K562 (cell line): ENCODE data around the gene KLHL12. TPM values are rescaled to one million over a fixed set of nuclear protein-coding genes. Genes with fewer than 3 reads are reported as not detected.

Experiments used
- ATAC-seq: fragments of 200-7000 bp; cut with Tn5 transposase; 3 replicates; pipeline ENCODE4 v1.9.1; 2020; ENCODE audit warnings: moderate library complexity
- BruUV-seq: library from RNA; stranded (reverse); fragments of 400-500 nt; replicated peaks from 2 replicates; lab custom pipeline; 2021; lab: Mats Ljungman, UMichigan
- CTCF ChIA-PET: fragments of 300-600 bp; formaldehyde crosslinking; extraction: SDS; loops from one replicate; lab custom pipeline; 2021; ENCODE audit warnings: low intra/inter-chr PET ratio; lab: Yijun Ruan, JAX
- POLR2A ChIA-PET: fragments of 300-600, 350-650 bp; sonication (Branson Sonifier 250); formaldehyde crosslinking; extraction: SDS; loops from one replicate; lab custom pipeline; 2021; ENCODE audit warnings: antibody characterized with exemption, inconsistent platforms; lab: Yijun Ruan, JAX
- DNase-seq, 4 experiments: peaks; one replicate each; pipeline versions ENCODE4 v3.0.0 to v3.0.0-alpha.2; 2011 to 2018; ENCODE audit warnings: low spot score in 3 of 4, mixed read lengths in 3 of 4; ENCODE audit errors: extremely low read depth in 1 of 4
- FAIRE-seq: peaks from 2 replicates; lab custom pipeline; 2011; peaks lifted over from hg19 to GRCh38; lab: Jason Lieb, UNC
- H2AFZ ChIP-seq: 2 replicates; pipeline ENCODE4 v1.6.0; 2011; ENCODE audit warnings: low read depth, low read length, control low read depth, inconsistent platforms
- H3K27ac ChIP-seq: fragments of 200-600 bp; 3 replicates; pipeline ENCODE4 v1.8.0; 2011; ENCODE audit warnings: low read depth, mild to moderate bottlenecking, control low read depth, inconsistent platforms, low read length, moderate library complexity, mixed read lengths; ENCODE audit errors: extremely low read depth
- H3K27me3 ChIP-seq, 2 experiments: fragments of 300-600 bp in 1 of 2; 2 replicates in 1 of 2; 3 replicates in 1 of 2; pipeline versions ENCODE4 v1.6.0 to v1.8.0; 2011; ENCODE audit warnings: inconsistent platforms in 2 of 2, low read length in 2 of 2, mild to moderate bottlenecking in 1 of 2, mixed read lengths in 1 of 2, moderate library complexity in 1 of 2; ENCODE audit not compliant: control insufficient read depth in 2 of 2, insufficient read depth in 2 of 2
- H3K36me3 ChIP-seq: fragments of 300-600 bp; 3 replicates; pipeline ENCODE4 v1.8.0; 2011; ENCODE audit warnings: mild to moderate bottlenecking, low read length, inconsistent platforms; ENCODE audit not compliant: control insufficient read depth, insufficient read depth
- H3K4me1 ChIP-seq, 2 experiments: fragments of 200-600 bp in 1 of 2; replicated peaks in 1 of 2; 2 replicates in 1 of 2; 3 replicates in 1 of 2; pipeline versions ENCODE4 v1.5.1 to v1.8.0; 2011; ENCODE audit warnings: inconsistent platforms in 2 of 2, low read length in 2 of 2, mild to moderate bottlenecking in 1 of 2, mixed read lengths in 1 of 2, moderate library complexity in 1 of 2; ENCODE audit not compliant: control insufficient read depth in 2 of 2, insufficient read depth in 2 of 2
- H3K4me2 ChIP-seq: 2 replicates; pipeline ENCODE4 v1.6.1; 2011; ENCODE audit warnings: low read length, control low read depth, inconsistent platforms, mixed read lengths; ENCODE audit not compliant: insufficient read depth
- H3K4me3 ChIP-seq: fragments of 200-600 bp; sonication (generic), shearing (Covaris generic); 2 replicates; pipeline ENCODE4 v1.5.1; 2016; ENCODE audit warnings: control low read depth, inconsistent platforms
- H3K79me2 ChIP-seq: fragments of 200-600 bp; 3 replicates; pipeline ENCODE4 v1.8.0; 2011; ENCODE audit warnings: low read length, inconsistent platforms; ENCODE audit not compliant: control insufficient read depth, insufficient read depth
- H3K9ac ChIP-seq, 2 experiments: 2 replicates each; pipeline versions ENCODE4 v1.6.0 to v1.6.1; 2011; ENCODE audit warnings: low read depth in 2 of 2, low read length in 2 of 2, control low read depth in 1 of 2, inconsistent platforms in 1 of 2, mild to moderate bottlenecking in 1 of 2, mixed read lengths in 1 of 2; ENCODE audit not compliant: insufficient read depth in 1 of 2
- H3K9me1 ChIP-seq: one replicate; pipeline ENCODE4 v1.6.0; 2011; ENCODE audit warnings: inconsistent platforms, mild to moderate bottlenecking, low read length, moderate library complexity; ENCODE audit not compliant: control insufficient read depth, insufficient read depth
- H3K9me3 ChIP-seq: replicated peaks from 2 replicates; pipeline ENCODE4 v1.5.1; 2011; ENCODE audit warnings: low read depth, low read length, inconsistent platforms; ENCODE audit not compliant: control insufficient read depth, insufficient read depth
- H4K20me1 ChIP-seq: replicated peaks from 2 replicates; pipeline ENCODE4 v1.6.1; 2011; ENCODE audit warnings: low read length, inconsistent platforms, mixed read lengths; ENCODE audit not compliant: control insufficient read depth, insufficient read depth
- ARID4B ChIP-seq: sonication (generic); formaldehyde crosslinking; IDR thresholded peaks from 2 replicates; pipeline ENCODE4 v1.8.0; 2022; ENCODE audit warnings: mild to moderate bottlenecking, missing genetic modification reagents
- HDGF ChIP-seq: fragments of 450-650 bp; IDR thresholded peaks from 2 replicates; pipeline ENCODE4 v1.6.1; 2016
- KDM1A ChIP-seq, 2 experiments: fragments of 450-650 bp; IDR thresholded peaks; 2 replicates each; pipeline ENCODE4 v1.6.1; 2016; ENCODE audit warnings: mild to moderate bottlenecking in 2 of 2
- MIER1 ChIP-seq: fragments of 450-650 bp; IDR thresholded peaks from 2 replicates; pipeline ENCODE4 v1.6.1; 2016; ENCODE audit warnings: antibody characterized with exemption, mild to moderate bottlenecking, low read depth
- MITF ChIP-seq: IDR thresholded peaks from 2 replicates; pipeline ENCODE4 v1.6.1; 2014; ENCODE audit warnings: antibody characterized with exemption
- MXI1 ChIP-seq: IDR thresholded peaks from 2 replicates; pipeline ENCODE4 v1.6.1; 2011; ENCODE audit warnings: low read depth, mild to moderate bottlenecking, improper control_type of control experiment, low read length
- PML ChIP-seq: IDR thresholded peaks from 2 replicates; pipeline ENCODE4 v1.6.1; 2012; ENCODE audit warnings: low read length, inconsistent platforms
- SMARCE1 ChIP-seq: fragments of 450-650 bp; IDR thresholded peaks from 2 replicates; pipeline ENCODE4 v1.7.1; 2016; ENCODE audit warnings: mild to moderate bottlenecking
- SRF ChIP-seq, 2 experiments: fragments of 250-450, 450-650 bp in 1 of 2; sonication (Bioruptor Pico) in 1 of 2; sonication (generic) in 1 of 2; formaldehyde crosslinking; IDR thresholded peaks; 2 replicates each; pipeline versions ENCODE4 v1.5.0 to v1.5.1; 2020 to 2022; ENCODE audit warnings: mild to moderate bottlenecking in 1 of 2, missing genetic modification reagents in 1 of 2
- TCF3 ChIP-seq: sonication (generic); formaldehyde crosslinking; IDR thresholded peaks from 2 replicates; pipeline ENCODE4 v1.4.0; 2020; ENCODE audit warnings: mild to moderate bottlenecking, missing genetic modification reagents
- WGBS: fragments of 100-300 bp; shearing (Covaris generic); methylation state at CpG from one replicate; pipeline ENCODE4 v1.1.6; 2016; ENCODE audit warnings: low coverage, mixed read lengths; ENCODE audit not compliant: insufficient coverage; ENCODE audit errors: missing lambda C conversion rate; 5-methylcytosine and 5-hydroxymethylcytosine counted together
- in situ Hi-C: fragments of 300-500 bp; cut with MboI; formaldehyde crosslinking; loops from 4 replicates; pipeline ENCODE4 v1.15.0; 2018; ENCODE audit warnings: inconsistent platforms, mixed read lengths
- intact Hi-C: fragments of 100-400 bp; cut with micrococcal nuclease; formaldehyde crosslinking; loops from 2 replicates; pipeline ENCODE4 v1.14.2; 2022
- polyA plus RNA-seq, 8 experiments: library from polyadenylated mRNA; depleted of rRNA in 4 of 8; stranded (reverse) in 5 of 8; unstranded in 3 of 8; fragments of >200 nt; fragmentation: Nextera tagmentation in 2 of 8; fragmentation: Illumina TruSeq in 1 of 8; extraction: Ambion mirVana in 2 of 8; extraction: Trizol in 1 of 8; gene quantifications; 2 replicates each; pipeline versions ENCODE4 v1.2.1 to v1.2.3, GENCODE V29; 2011 to 2014; ENCODE audit warnings: inconsistent platforms in 1 of 8, missing spikeins in 1 of 8
- total RNA-seq, 7 experiments: library from RNA; depleted of rRNA in 6 of 7; stranded (reverse); fragments of >200 nt in 6 of 7; fragmentation: Illumina TruSeq in 2 of 7; extraction: Trizol in 2 of 7; gene quantifications; 2 replicates each; pipeline versions ENCODE4 v1.2.1 to v1.2.3, GENCODE V29; 2011 to 2021; ENCODE audit warnings: low replicate concordance in 1 of 7
- TF ChIP-seq, protein P1 (sequence below): fragments of 450-650 bp; IDR thresholded peaks from 2 replicates; pipeline ENCODE4 v1.6.1; 2018; ENCODE audit not compliant: partially characterized antibody

The KLHL12 gene
- total and polyA plus RNA-seq, 9 of the 15 experiments (the other 6 are each of a cell fraction or from before 2014, with no cell fraction given) = 23.1 to 85.1 (median 35.0) TPM

DNA sequence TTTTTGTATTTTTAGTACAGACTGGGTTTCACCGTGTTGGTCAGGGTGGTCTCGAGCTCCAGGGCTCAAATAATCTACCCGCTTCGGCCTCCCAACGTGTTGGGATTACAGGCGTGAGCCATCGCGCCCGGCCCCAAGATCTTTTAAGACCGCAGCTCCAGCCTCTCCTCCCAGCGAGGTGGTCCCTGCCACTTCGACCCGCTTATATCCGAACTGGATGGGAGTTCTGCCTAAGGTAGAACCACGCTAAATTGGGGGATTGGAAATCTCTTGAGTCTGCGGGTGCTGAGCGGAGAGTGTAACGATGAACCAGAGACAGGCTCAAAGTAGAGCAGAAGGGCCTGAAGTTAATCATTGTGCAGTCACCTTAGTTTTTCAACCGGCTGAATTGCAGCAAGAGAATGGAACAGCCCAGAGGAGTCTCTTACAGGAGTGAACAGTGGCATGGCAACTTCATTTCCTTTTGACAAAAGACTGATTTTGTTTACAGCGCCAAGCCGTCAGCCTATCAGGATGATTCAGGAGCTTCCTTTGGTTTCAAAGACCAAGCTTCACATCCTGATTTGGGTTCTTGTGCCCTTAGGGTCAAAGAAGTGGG lies 40.7 kb upstream of the KLHL12 start:
- in situ Hi-C loops = no loop called here
- H3K4me3 ChIP-seq = peak overlapping the region; percentile 98
- FAIRE-seq = no peak
- CTCF ChIA-PET = no interaction called here
- peaks cover 31% of the 10 kb centered on the region for H3K36me3 ChIP-seq
- peaks cover 20 to 24% of the 10 kb centered on the region in 2 experiments for H3K4me1 ChIP-seq
- peaks cover 11% of the 10 kb centered on the region; the same call in 2 of the 3 replicates for H3K79me2 ChIP-seq
- H3K4me2 ChIP-seq = peak overlapping the region; percentile 92
- ATAC-seq = peak; percentile 34
- no peaks in the 10 kb centered on the region for H3K9me1 ChIP-seq
- BruUV-seq = TSS peak; percentile 81
- intact Hi-C loops = no loop called here
- H3K27ac ChIP-seq = peak overlapping the region; percentile 59
- peak in 3 of 4 experiments; percentile 25 to 49 (median 37) for DNase-seq
- H3K27me3 ChIP-seq = no peaks in the 10 kb centered on the region
- POLR2A ChIA-PET = interaction anchor here (0.6 to 1.4 kb wide), 12 partner anchors 8 to 793 kb away, joined by 3 to 13 read pairs (median 4); partner anchors contain the start of genes RABIF and TMEM183A
- H3K9me3 ChIP-seq = no peaks in the 10 kb centered on the region
- H4K20me1 ChIP-seq = no peaks in the 10 kb centered on the region
- 6% methylated on average over 21 of the region's 21 CpGs for WGBS
- peak overlapping the region; percentile 63 to 88 for H3K9ac ChIP-seq
- peak overlapping the region; percentile 98 for H2AFZ ChIP-seq
- TF ChIP-seq KDM1A (IDR thresholded peaks at IDR 0.05) (0 out of 4 replicates have a peak, but pooled peaks of 1 of the 2 experiments have one; percentile 18), SMARCE1 (0 out of 2 replicates have a peak, but pooled peaks have one; percentile 4), MXI1 (0 out of 2 replicates have a peak, but pooled peaks have one; percentile 13), ARID4B (CRISPR knock-in tag) (peak; percentile 45), MITF (no peak), PML (0 out of 2 replicates have a peak, but pooled peaks have one; percentile 29), MIER1 (peak; percentile 66; the same call in 1 of the 2 replicates), TCF3 (CRISPR knock-in tag) (no peak), SRF (CRISPR knock-in tag; IDR thresholded peaks at IDR 0.05) (0 out of 4 replicates have a peak, but pooled peaks of 1 of the 2 experiments have one; percentile 27), HDGF (0 out of 2 replicates have a peak, but pooled peaks have one; percentile 26)
- TF ChIP-seq, protein P1, sequence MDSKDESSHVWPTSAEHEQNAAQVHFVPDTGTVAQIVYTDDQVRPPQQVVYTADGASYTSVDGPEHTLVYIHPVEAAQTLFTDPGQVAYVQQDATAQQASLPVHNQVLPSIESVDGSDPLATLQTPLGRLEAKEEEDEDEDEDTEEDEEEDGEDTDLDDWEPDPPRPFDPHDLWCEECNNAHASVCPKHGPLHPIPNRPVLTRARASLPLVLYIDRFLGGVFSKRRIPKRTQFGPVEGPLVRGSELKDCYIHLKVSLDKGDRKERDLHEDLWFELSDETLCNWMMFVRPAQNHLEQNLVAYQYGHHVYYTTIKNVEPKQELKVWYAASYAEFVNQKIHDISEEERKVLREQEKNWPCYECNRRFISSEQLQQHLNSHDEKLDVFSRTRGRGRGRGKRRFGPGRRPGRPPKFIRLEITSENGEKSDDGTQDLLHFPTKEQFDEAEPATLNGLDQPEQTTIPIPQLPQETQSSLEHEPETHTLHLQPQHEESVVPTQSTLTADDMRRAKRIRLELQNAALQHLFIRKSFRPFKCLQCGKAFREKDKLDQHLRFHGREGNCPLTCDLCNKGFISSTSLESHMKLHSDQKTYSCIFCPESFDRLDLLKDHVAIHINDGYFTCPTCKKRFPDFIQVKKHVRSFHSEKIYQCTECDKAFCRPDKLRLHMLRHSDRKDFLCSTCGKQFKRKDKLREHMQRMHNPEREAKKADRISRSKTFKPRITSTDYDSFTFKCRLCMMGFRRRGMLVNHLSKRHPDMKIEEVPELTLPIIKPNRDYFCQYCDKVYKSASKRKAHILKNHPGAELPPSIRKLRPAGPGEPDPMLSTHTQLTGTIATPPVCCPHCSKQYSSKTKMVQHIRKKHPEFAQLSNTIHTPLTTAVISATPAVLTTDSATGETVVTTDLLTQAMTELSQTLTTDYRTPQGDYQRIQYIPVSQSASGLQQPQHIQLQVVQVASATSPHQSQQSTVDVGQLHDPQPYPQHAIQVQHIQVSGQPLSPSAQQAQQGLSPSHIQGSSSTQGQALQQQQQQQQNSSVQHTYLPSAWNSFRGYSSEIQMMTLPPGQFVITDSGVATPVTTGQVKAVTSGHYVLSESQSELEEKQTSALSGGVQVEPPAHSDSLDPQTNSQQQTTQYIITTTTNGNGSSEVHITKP = peak; percentile 85
